Left colon (tissue), 2 donors: Measurements from ENCODE around the gene LIMA1. TPM values are rescaled to one million over a fixed set of nuclear protein-coding genes. Genes with fewer than 3 reads are reported as not detected.
A peak's percentile ranks its signal among the peaks of the same experiment; 100 is the strongest.
"Not testable (repeated sequence)": the region's sequence is repeated elsewhere in the genome, so short reads cannot be mapped to it uniquely, and the experiment has no call there.

Source experiments
- ATAC-seq: fragments of 200-7000 bp; cut with Tn5 transposase; one replicate; pipeline ENCODE4 v1.9.1; 2020; ENCODE audit warnings: mild to moderate bottlenecking, moderate library complexity
- DNase-seq, 2 donors: peaks; one replicate each; pipeline ENCODE4 v3.0.0-alpha.2; 2020
- intact Hi-C, 2 donors: fragments of 100-400 bp; cut with DNase I in 1 of 2; cut with micrococcal nuclease in 1 of 2; formaldehyde crosslinking; loops; one replicate each; pipeline versions ENCODE4 v1.11.2 to v1.14.0; 2022; cut with DNase I, micrococcal nuclease
- total RNA-seq, 2 donors: library from RNA; stranded (reverse); fragmentation: NEBNext Ultra II Directional; extraction: Animal tissue kit (Norgen Biotek cat#: 25700); gene quantifications; one replicate each; pipeline ENCODE4 v1.2.1, GENCODE V29; 2021
- donor health status: DM: no; HTN: no; CAD: no.
- donor health status: DM: yes; HTN: yes; CAD: no.

Gene LIMA1
- total RNA-seq, 2 donors from 2014 or later: 279 to 296 TPM

DNA sequence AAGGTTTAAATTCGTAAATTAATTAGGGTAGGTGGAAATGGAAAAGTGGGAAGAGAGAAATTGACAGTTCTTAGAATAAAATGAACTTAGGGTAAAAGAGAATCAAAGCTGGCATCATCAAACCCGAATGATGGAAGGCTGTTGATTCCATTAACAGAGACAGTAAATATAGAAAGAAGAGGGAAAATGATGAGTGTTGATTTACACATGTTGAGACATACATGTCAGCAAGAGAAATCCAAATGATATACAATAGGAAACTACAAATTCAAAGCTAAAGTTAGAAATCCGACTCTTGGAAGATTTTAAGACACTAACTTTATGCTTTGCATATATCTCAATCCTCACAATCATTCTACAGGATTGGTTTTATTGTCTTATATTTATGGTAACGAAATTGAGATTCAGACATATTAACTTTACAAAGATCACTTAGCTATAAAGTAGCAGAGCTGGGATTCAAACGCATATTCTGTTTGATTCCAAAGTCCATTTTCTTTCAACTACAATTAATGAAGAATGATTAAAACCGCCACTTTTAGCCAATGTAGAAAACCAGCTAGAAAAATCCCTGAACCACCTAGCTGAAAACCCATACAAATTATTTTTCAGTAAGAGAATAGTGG is 30.2 kb downstream of the LIMA1 start:
- ATAC-seq (peak; percentile 43), DNase-seq (no peak)
- intact Hi-C loops: no loop called here

DNA sequence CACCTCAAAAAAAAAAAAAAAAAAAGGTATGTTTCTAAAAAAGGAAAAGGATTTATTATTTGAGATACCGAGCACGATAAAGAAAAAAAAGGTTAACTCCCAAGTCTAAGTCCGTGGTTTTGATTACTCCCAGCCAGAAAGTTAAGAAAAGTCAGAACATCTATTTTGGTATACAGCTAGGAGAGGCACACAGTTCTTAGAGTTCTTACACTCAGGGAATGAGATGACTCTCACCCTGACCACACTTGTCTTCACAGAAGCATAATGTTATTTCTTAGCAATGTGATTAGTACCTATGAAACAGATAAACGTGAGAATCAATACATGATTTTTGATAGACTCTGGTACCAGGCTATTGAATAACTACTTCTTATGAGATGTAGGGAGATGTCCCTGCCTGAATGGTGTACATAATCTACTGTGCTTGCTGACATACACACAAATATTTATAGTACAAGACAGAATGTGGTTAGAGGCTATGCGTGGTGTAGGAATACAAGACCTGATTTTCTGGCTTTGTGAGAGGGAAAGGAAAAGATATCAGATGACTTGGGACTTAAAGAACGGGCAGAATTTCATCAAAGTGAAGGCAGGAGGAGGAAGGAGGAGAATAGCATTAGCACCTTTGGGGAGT is 31.6 kb downstream of the LIMA1 start:
- ATAC-seq: no peak
- no peak for DNase-seq
- intact Hi-C loops: no loop called here

DNA sequence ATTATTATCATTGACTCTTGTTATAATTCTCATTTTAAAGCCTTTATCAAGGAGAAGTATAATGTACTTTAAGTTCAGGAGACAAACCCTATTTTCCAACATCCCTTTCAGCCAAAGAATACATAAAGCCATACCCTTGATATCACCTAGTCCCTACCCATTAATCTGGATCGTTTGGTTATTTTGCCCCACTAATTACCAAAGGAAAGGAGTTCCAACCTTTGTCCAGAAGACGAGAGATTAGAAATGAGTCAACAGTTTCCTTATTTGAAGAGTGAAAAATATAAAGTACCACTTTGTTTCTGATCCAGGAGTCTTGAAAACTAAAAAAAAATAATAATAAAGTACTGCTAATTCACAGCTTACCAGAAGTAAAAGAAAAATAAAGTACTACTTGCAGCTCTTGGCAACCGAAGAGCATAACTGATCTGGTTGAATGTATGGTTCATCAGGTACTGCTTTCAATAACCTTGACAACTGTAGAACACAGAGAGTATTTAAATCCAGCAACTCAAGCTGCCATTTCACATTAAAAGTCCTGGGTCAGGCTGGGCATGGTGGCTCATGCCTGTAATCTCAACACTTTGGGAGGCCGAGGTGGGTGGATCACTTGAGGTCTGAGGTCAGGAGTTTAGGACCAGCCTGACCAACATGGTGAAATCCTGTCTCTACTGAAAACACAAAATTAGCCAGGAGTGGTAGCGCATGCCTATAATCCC is 33.7 kb downstream of the LIMA1 start:
- intact Hi-C loops: no loop called here
- DNase-seq: no peak

GRCh38 chr12:50248883-50249282 is 34.4 kb downstream of the LIMA1 start:
- intact Hi-C loops: no loop called here
- no peak for DNase-seq
- ATAC-seq: peak; percentile 7

More for the DNA sequence above, 33.7 kb downstream of the LIMA1 start:
- no peak for ATAC-seq

GRCh38 chr12:50248411-50248810 is 34.9 kb downstream of the LIMA1 start:
- DNase-seq: no peak
- ATAC-seq: no peak
- intact Hi-C loops: no loop called here

GRCh38 chr12:50247665-50248064 is 35.7 kb downstream of the LIMA1 start:
- DNase-seq, intact Hi-C loops, ATAC-seq: not testable (repeated sequence)

DNA sequence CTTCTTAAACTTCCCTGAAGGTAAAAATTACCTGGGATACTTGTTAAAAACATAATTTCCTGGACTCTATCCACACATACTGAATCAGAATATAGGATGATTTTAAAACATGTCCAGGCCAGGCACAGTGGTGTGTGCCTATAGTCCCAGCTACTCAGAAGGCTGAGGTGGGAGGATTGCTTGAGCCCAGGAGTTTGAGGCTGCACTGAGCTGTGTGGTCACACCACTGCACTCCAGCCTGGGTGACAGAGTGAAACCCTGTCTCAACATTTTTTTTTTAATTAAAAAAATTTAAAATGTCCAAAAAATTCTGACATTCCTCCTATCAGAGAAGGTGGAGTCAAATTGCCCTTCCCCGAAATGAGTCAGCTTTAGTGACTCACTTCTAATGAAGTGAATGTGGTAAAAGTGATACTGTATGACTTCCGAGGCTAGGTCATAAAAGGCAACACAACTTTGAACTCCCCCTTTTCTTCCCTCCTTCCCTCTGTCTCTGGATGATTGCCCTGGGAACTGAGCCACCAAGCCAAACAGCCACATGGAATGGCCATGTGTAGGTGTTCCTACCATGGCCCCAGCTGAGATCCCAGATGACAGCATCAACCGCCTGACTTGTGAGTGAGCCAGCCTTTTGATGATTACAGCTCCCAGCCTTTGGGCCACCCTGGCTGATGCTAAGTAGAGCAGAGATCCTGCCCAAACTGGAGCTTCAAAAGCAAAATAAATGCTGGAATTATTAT is 36.3 kb downstream of the LIMA1 start:
- DNase-seq (peak; percentile 71 to 94), ATAC-seq (peak; percentile 86)
- intact Hi-C loops: no loop called here

GRCh38 chr12:50246197-50246865 is 37.0 kb downstream of the LIMA1 start:
- intact Hi-C loops: no loop called here
- no peak for ATAC-seq
- no peak for DNase-seq

- intact Hi-C loops: no loop called here
- DNase-seq (no peak), ATAC-seq (no peak)
Observed at GRCh38 chr12:50243507-50243906, 39.8 kb downstream of the LIMA1 start.

DNA sequence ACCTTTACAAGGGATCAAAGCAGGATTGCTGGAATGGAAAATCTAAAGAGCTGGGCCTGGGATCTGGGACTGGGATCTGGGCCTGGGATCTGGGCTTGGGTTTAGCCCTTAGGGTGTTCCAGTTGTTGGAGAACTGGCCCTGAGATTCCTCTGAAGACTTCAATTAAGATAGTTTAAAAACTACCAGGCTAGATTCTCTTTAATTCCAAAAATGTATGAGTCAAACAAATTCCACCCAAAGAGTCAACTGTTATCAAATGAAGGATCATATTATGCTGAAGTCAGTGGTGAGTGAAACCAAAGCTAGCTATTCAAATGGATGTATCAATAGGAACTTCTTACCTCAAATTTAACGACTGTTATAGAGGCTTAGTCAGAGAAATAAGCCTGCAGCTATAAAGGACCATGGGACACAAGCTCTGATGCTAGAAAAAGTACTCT is 40.5 kb downstream of the LIMA1 start:
- no peak for DNase-seq

DNA sequence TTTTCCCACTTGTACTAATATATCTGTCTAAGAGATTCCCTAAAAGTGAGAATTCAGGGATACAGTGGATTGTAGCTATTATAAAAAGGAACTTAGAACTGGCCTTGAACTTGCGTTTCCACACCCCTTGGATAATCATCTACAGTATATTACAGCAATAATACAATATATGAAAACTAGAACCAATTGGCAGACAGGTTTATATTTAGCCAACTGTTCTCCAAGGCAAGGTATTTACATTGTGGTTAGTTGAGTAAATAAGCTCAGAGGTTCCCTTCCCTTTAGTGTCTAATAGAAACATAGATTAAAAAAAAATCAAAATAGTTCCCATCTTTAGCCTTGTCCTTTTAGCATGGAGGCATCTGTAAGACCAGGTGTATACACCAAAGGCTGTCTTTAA is 42.1 kb downstream of the LIMA1 start:
- ATAC-seq: peak; percentile 89
- DNase-seq: no peak
- intact Hi-C loops: no loop called here

More for the DNA sequence above, 40.5 kb downstream of the LIMA1 start:
- intact Hi-C loops: no loop called here
- ATAC-seq: no peak

DNA sequence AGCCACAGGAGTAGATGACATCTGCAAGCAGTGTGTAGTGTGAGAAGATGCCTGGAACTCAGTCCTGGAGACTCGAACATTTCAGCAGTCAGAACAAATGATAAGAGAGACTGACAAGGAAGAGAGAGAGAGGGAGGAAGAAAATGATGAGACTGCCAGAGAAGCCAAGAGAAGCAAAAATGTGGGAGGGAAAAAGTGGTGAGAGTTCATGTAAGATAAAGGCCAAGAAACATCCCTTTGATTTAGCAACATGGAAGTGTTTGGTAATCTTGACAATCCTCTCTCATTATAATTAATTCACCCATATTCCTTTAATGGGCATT is 42.6 kb downstream of the LIMA1 start:
- ATAC-seq (peak; percentile 41), DNase-seq (no peak)
- intact Hi-C loops: no loop called here

GRCh38 chr12:50240096-50240791 is 43.1 kb downstream of the LIMA1 start:
- DNase-seq (no peak), ATAC-seq (peak; percentile 13)
- intact Hi-C loops: no loop called here

- intact Hi-C loops: no loop called here
- DNase-seq (no peak), ATAC-seq (no peak)
Observed at GRCh38 chr12:50239355-50239891, 43.9 kb downstream of the LIMA1 start.

DNA sequence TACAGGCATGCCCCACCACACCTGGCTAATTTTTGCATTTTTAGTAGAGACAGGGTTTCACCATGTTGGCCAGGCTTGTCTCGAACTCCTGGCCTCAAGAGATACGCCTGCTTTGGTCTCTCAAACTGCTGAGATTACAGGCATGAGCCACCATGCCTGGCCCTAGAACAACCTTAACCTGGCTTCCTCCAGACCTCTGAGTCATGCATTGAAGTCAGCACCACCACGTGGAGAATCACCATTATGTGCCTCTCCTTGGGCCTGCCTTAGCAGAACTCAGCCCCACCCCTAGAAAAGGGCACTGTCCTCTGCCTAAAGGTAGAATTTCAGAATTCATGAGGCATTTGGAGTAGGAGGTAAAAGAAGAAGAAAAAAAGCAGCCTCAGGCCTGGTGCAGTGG is 49.0 kb downstream of the LIMA1 start:
- DNase-seq (peak in 1 of 2 donors; percentile 47), ATAC-seq (peak; percentile 93)
- intact Hi-C loops: no loop called here

GRCh38 chr12:50232771-50233209 is 50.5 kb downstream of the LIMA1 start:
- DNase-seq (no peak), ATAC-seq (no peak)
- intact Hi-C loops: no loop called here

- intact Hi-C loops: no loop called here
- no peak for ATAC-seq
- no peak for DNase-seq
Observed at GRCh38 chr12:50232206-50232605, 51.1 kb downstream of the LIMA1 start.

DNA sequence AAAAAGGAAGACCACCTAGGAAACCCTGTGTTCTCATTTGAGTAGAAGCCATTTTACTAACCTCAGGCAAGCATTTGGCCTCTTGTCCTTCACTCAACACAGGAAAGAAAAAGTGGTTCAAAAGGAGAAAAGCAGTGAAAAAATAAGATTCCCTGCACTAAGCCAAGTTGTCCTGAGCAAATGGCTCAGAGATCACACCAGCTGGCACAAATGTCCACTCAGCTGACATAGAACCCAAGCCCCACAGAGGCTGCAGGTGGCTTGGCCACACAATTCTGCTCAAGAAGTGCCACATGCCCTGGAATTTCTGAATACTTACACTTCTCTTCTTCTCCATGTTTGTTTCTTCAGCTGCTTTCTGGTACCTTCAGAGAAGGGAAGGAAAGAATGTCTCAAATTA is 52.0 kb downstream of the LIMA1 start:
- DNase-seq (no peak), ATAC-seq (no peak)
- intact Hi-C loops: no loop called here
